LNCAP (cell line): ENCODE measurements around the gene PLA2G4B.

ENCODE experiments used
- TF ChIP-seq, protein P1 (sequence below): fragments of 450-650 bp; IDR thresholded peaks from 2 replicates; pipeline ENCODE4 v1.5.1; 2017; ENCODE audit warnings: mild to moderate bottlenecking

The PLA2G4B gene, protein sequence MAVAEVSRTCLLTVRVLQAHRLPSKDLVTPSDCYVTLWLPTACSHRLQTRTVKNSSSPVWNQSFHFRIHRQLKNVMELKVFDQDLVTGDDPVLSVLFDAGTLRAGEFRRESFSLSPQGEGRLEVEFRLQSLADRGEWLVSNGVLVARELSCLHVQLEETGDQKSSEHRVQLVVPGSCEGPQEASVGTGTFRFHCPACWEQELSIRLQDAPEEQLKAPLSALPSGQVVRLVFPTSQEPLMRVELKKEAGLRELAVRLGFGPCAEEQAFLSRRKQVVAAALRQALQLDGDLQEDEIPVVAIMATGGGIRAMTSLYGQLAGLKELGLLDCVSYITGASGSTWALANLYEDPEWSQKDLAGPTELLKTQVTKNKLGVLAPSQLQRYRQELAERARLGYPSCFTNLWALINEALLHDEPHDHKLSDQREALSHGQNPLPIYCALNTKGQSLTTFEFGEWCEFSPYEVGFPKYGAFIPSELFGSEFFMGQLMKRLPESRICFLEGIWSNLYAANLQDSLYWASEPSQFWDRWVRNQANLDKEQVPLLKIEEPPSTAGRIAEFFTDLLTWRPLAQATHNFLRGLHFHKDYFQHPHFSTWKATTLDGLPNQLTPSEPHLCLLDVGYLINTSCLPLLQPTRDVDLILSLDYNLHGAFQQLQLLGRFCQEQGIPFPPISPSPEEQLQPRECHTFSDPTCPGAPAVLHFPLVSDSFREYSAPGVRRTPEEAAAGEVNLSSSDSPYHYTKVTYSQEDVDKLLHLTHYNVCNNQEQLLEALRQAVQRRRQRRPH

DNA sequence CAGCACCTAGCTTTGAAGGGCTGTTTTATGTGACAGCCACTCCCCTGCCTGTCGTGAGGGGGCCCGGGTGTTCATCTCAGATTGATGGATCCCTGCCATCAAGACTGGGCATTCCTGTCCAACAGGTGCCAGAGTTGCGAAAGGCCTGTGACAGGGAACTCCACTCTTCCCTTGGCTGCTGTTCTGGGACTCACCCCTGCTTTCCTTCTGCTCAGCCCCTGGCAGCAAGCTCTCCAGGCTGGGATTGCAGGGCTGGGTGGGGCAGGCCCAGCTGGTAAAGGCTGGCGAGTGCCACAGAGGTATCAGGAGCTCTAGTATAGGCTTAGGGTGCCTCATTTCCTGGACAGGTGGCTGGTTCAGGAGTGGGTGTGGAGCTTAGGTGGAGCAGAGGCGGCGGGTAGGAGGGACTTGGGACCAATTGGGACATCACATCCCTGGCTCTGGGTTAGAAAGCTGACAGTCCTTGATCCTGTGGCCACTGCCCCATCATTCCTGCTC, at the start of gene PLA2G4B:
Gene PLA2G4B (plus strand): TSS at position 448 of the 498 bp plus-strand sequence. CDS start 67 bp downstream, outside the sequence.
- TF ChIP-seq, protein P1, sequence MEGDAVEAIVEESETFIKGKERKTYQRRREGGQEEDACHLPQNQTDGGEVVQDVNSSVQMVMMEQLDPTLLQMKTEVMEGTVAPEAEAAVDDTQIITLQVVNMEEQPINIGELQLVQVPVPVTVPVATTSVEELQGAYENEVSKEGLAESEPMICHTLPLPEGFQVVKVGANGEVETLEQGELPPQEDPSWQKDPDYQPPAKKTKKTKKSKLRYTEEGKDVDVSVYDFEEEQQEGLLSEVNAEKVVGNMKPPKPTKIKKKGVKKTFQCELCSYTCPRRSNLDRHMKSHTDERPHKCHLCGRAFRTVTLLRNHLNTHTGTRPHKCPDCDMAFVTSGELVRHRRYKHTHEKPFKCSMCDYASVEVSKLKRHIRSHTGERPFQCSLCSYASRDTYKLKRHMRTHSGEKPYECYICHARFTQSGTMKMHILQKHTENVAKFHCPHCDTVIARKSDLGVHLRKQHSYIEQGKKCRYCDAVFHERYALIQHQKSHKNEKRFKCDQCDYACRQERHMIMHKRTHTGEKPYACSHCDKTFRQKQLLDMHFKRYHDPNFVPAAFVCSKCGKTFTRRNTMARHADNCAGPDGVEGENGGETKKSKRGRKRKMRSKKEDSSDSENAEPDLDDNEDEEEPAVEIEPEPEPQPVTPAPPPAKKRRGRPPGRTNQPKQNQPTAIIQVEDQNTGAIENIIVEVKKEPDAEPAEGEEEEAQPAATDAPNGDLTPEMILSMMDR: no peak

GRCh38 chr15:41789236-41789635, 49.4 kb upstream of the PLA2G4B start:
- TF ChIP-seq, protein P1: no peak

GRCh38 chr15:41789662-41790061, 49.0 kb upstream of the PLA2G4B start:
- TF ChIP-seq, protein P1: no peak

DNA sequence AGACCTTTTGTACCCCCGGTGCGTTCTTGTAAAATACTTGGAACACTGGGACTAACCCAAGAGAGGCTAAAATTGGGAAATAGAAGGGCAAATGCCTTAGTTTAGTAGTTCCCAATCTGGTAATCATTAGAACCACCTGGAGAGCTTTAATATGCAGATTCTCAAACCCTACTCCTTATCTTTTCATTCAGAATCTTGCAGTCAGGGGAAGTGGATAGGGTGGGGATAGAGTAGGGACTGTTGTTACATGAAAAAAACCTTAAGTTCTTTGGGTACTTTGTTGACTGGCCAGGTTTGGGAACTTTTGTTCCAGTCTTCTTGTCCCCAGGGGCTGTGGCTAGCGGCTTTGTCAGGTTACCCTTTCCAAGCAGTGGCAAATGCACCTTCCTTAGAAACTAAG, 48.5 kb upstream of the PLA2G4B start:
- TF ChIP-seq, protein P1: no peak

- TF ChIP-seq, protein P1: no peak
These were observed 47.7 kb upstream of the PLA2G4B start for GRCh38 chr15:41790756-41791546.

GRCh38 chr15:41791547-41791937, 47.1 kb upstream of the PLA2G4B start:
- TF ChIP-seq, protein P1: no peak
